Progenitor cell of endocrine pancreas (in vitro differentiated cells): Measurements from ENCODE around the gene CLEC2L. TPM values are rescaled to one million over a fixed set of nuclear protein-coding genes. Genes with fewer than 3 reads are reported as not detected.

ENCODE experiments used
- DNase-seq: peaks from one replicate; pipeline ENCODE4 v3.0.0; 2021; ENCODE audit warnings: low spot score; ENCODE audit not compliant: unreplicated experiment
- H3K27ac Mint-ChIP-seq: 2 replicates; pipeline ENCODE4 v1.8.0; 2021; ENCODE audit warnings: mild to moderate bottlenecking, moderate library complexity, mixed read lengths
- H3K27me3 Mint-ChIP-seq: 2 replicates; pipeline ENCODE4 v1.8.0; 2021; ENCODE audit warnings: mixed read lengths
- H3K36me3 Mint-ChIP-seq: 2 replicates; pipeline ENCODE4 v1.8.0; 2022; ENCODE audit warnings: mixed read lengths; ENCODE audit not compliant: insufficient read depth
- H3K4me1 Mint-ChIP-seq: 2 replicates; pipeline ENCODE4 v1.8.0; 2021; ENCODE audit warnings: low read depth, mixed read lengths
- H3K4me3 Mint-ChIP-seq: 2 replicates; pipeline ENCODE4 v1.8.0; 2021; ENCODE audit warnings: low read depth, mild to moderate bottlenecking, moderate library complexity, mixed read lengths
- H3K9me3 Mint-ChIP-seq: 2 replicates; pipeline ENCODE4 v1.8.0; 2021; ENCODE audit warnings: low read depth, mixed read lengths
- CTCF ChIP-seq: fragments of 200-600 bp; sonication (generic); IDR thresholded peaks from one replicate; pipeline ENCODE4 v1.5.0; 2021; ENCODE audit warnings: antibody characterized with exemption, mild to moderate bottlenecking; ENCODE audit not compliant: unreplicated experiment
- total RNA-seq: library from RNA; stranded (reverse); gene quantifications from 2 replicates; pipeline ENCODE4 v1.2.1, GENCODE V29; 2021

Gene CLEC2L
- total RNA-seq, 1 donor from 2014 or later, result not detected

DNA sequence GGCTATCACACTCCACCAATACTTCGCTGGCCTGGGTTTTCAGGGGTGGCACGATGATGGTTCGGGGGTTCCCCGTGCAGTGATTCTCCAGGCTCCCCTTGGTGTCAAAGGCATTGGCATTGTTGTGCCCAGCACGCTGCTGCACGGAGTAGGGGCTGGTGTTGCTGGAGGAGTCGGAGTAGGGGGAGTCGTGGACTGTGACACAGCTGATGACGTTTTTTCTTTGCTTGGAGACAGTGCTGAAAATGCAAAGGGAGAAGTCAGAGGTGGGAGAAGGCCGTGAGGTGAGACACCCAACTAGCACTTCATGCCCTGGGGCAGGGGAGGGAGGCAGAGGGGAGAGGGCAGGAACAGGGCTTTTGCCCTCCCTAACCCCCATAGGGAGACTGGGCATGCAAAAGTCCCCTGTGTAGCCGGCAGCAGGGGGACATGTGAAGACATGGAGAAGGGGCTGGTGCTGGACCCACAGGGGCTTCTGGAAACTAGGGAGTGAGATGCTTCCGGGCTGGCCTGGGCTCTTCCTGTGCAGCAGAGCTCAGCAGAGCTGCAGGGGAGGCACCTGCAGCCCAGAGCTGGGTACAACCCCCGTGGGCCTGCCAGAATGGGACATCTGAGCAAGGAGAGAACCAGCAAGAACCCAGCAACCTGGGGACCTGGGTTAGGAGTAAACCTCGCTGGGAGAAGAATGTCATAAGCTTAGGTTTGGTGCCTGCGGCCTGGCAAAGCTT is 60.5 kb downstream of the CLEC2L start:
- H3K4me1 Mint-ChIP-seq, result peaks cover 8% of the 10 kb centered on the region
- TF ChIP-seq CTCF, result no peak
- no peaks in the 10 kb centered on the region for H3K9me3 Mint-ChIP-seq
- no peak overlapping the region for H3K4me3 Mint-ChIP-seq
- DNase-seq, result no peak
- no peaks in the 10 kb centered on the region for H3K27me3 Mint-ChIP-seq
- no peak overlapping the region for H3K27ac Mint-ChIP-seq
- H3K36me3 Mint-ChIP-seq, result peaks cover 27% of the 10 kb centered on the region

GRCh38 chr7:139585042-139585441 is 61.6 kb downstream of the CLEC2L start:
- no peak for TF ChIP-seq CTCF
- Mint-ChIP-seq H3K4me3 (no peak overlapping the region), H3K4me1 (peaks cover 8% of the 10 kb centered on the region), H3K27me3 (no peaks in the 10 kb centered on the region), H3K36me3 (peaks cover 26% of the 10 kb centered on the region), H3K27ac (peak overlapping the region; percentile 67), H3K9me3 (no peaks in the 10 kb centered on the region)
- DNase-seq, result no peak

DNA sequence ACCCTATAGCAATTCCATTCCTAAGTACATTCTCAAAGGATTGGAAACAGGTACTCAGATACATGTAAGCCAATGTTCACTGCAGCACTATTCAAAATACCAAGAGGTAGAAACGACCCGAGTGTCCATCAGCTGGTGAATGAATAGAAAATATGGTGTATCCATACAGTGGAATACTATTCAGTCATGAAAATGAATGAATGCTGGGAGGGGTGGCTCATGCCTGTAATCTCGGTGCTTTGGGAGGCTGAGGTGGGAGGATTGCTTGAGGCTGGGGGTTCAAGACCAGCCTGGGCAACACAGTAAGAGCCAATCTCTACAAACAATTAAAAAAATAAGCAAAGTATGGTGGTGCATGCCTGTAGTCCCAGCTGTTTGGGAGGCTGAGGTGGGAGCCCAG is 62.8 kb downstream of the CLEC2L start:
- H3K4me1 Mint-ChIP-seq, result peaks cover 8% of the 10 kb centered on the region
- no peak for TF ChIP-seq CTCF
- no peaks in the 10 kb centered on the region for H3K27me3 Mint-ChIP-seq
- no peak overlapping the region for H3K27ac Mint-ChIP-seq
- H3K4me3 Mint-ChIP-seq, result no peak overlapping the region
- H3K36me3 Mint-ChIP-seq, result peaks cover 26% of the 10 kb centered on the region
- DNase-seq, result no peak
- H3K9me3 Mint-ChIP-seq, result no peaks in the 10 kb centered on the region

GRCh38 chr7:139587535-139587934 is 64.0 kb downstream of the CLEC2L start:
- no peak overlapping the region for H3K27ac Mint-ChIP-seq
- H3K27me3 Mint-ChIP-seq, result no peaks in the 10 kb centered on the region
- no peak overlapping the region for H3K4me3 Mint-ChIP-seq
- no peak for DNase-seq
- no peaks in the 10 kb centered on the region for H3K9me3 Mint-ChIP-seq
- H3K36me3 Mint-ChIP-seq, result peaks cover 30% of the 10 kb centered on the region
- peaks cover 8% of the 10 kb centered on the region for H3K4me1 Mint-ChIP-seq
- TF ChIP-seq CTCF, result no peak

- Mint-ChIP-seq H3K27me3 (no peaks in the 10 kb centered on the region), H3K36me3 (peaks cover 34% of the 10 kb centered on the region), H3K27ac (no peak overlapping the region), H3K4me1 (peaks cover 8% of the 10 kb centered on the region), H3K9me3 (no peaks in the 10 kb centered on the region), H3K4me3 (no peak overlapping the region)
- no peak for TF ChIP-seq CTCF
- DNase-seq, result no peak
These were observed 65.1 kb downstream of the CLEC2L start for GRCh38 chr7:139588632-139589031.
